K562 (cell line): ENCODE results near the gene ADGRB3. TPM values are rescaled to one million over a fixed set of nuclear protein-coding genes. Genes with fewer than 3 reads are reported as not detected.

Experiments
- ARID3B ChIP-seq: fragments of 250-450 bp; sonication (Bioruptor Pico); IDR thresholded peaks from 2 replicates; pipeline ENCODE4 v1.4.0; 2020; ENCODE audit warnings: borderline replicate concordance
- CBX8 ChIP-seq: fragments of 200-600 bp; sonication (generic); IDR thresholded peaks from 2 replicates; pipeline ENCODE4 v1.6.1; 2012; ENCODE audit warnings: borderline replicate concordance, mixed run types, low read depth, mild to moderate bottlenecking, moderate library complexity, mixed read lengths, low read length, control low read depth, inconsistent platforms; ENCODE audit not compliant: poor library complexity, severe bottlenecking; ENCODE audit errors: extremely low read depth
- PHF20 ChIP-seq: fragments of 450-650 bp; IDR thresholded peaks from 2 replicates; pipeline ENCODE4 v1.6.1; 2018; ENCODE audit not compliant: partially characterized antibody
- SIRT6 ChIP-seq: IDR thresholded peaks from one replicate; pipeline ENCODE4 v1.6.1; 2012; ENCODE audit warnings: low read depth, mild to moderate bottlenecking, control low read depth, inconsistent platforms, low read length, moderate library complexity
- SMAD1 ChIP-seq: fragments of 150-350 bp; IDR thresholded peaks from 2 replicates; pipeline ENCODE4 v1.6.1; 2014; ENCODE audit warnings: low read length, low read depth; ENCODE audit not compliant: partially characterized antibody
- SREBF2 ChIP-seq: sonication (generic); formaldehyde crosslinking; IDR thresholded peaks from 2 replicates; pipeline ENCODE4 v1.4.0; 2020; ENCODE audit warnings: mild to moderate bottlenecking, missing genetic modification reagents
- polyA plus RNA-seq, 8 experiments: library from polyadenylated mRNA; depleted of rRNA in 4 of 8; stranded (reverse) in 5 of 8; unstranded in 3 of 8; fragments of >200 nt; fragmentation: Nextera tagmentation in 2 of 8; fragmentation: Illumina TruSeq in 1 of 8; extraction: Ambion mirVana in 2 of 8; extraction: Trizol in 1 of 8; gene quantifications; 2 replicates each; pipeline versions ENCODE4 v1.2.1 to v1.2.3, GENCODE V29; 2011 to 2014; ENCODE audit warnings: inconsistent platforms in 1 of 8, missing spikeins in 1 of 8
- total RNA-seq, 7 experiments: library from RNA; depleted of rRNA in 6 of 7; stranded (reverse); fragments of >200 nt in 6 of 7; fragmentation: Illumina TruSeq in 2 of 7; extraction: Trizol in 2 of 7; gene quantifications; 2 replicates each; pipeline versions ENCODE4 v1.2.1 to v1.2.3, GENCODE V29; 2011 to 2021; ENCODE audit warnings: low replicate concordance in 1 of 7
- TF ChIP-seq, protein P1 (sequence below), 2 experiments: fragments of 450-650 bp; formaldehyde crosslinking in 1 of 2; IDR thresholded peaks; 2 replicates each; pipeline versions ENCODE4 v1.4.0 to v1.6.1; 2014 to 2020; ENCODE audit warnings: mild to moderate bottlenecking in 2 of 2, borderline replicate concordance in 1 of 2, low read depth in 1 of 2
- TF ChIP-seq, protein P2 (sequence below), 2 experiments: IDR thresholded peaks in 1 of 2; conservative IDR thresholded peaks in 1 of 2; 2 replicates each; pipeline ENCODE4 v1.6.1; 2016; ENCODE audit warnings: low read depth in 2 of 2, mild to moderate bottlenecking in 1 of 2, missing compliant biosample characterization in 1 of 2, missing genetic modification characterization in 1 of 2, moderate library complexity in 1 of 2

The ADGRB3 gene
- total and polyA plus RNA-seq, 9 of the 15 experiments (the other 6 are each of a cell fraction or from before 2014, with no cell fraction given): 0.90 to 7.8 (median 2.4) TPM

DNA sequence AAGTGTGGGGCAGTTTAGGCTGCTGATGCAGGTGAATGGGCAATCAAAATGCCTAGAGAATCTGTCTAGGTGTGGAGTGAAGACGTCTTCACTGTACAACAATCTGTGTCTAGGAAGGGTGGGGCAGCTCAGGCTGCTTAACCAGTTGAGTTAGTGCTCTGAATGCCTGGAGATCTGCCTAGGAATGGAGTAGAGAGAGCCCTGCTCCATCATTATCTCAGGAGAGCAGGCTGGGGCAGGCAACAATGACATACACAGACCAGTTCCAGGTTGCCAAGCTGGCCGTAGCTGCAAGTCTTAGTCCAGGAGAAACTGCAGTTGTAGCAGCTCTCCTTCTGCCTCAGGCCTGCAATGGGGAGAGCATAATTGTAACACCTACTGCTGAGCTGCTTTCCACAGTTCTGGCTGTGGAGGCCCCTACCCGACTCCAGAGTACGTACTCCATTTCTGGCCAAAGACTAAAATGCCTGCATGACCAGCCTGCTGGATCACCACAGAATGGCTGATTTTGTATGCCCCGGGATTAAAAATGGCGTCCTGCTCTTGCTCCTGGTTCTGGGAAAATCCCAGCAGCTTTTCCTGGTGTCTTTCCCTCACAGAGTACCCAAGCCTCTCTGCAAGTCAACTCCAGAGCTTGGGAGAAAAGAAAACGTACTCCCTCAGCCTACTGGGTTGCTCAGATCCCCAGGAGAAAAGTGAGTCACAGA is 545.4 kb downstream of the ADGRB3 start (continued):
- TF ChIP-seq, protein P1, sequence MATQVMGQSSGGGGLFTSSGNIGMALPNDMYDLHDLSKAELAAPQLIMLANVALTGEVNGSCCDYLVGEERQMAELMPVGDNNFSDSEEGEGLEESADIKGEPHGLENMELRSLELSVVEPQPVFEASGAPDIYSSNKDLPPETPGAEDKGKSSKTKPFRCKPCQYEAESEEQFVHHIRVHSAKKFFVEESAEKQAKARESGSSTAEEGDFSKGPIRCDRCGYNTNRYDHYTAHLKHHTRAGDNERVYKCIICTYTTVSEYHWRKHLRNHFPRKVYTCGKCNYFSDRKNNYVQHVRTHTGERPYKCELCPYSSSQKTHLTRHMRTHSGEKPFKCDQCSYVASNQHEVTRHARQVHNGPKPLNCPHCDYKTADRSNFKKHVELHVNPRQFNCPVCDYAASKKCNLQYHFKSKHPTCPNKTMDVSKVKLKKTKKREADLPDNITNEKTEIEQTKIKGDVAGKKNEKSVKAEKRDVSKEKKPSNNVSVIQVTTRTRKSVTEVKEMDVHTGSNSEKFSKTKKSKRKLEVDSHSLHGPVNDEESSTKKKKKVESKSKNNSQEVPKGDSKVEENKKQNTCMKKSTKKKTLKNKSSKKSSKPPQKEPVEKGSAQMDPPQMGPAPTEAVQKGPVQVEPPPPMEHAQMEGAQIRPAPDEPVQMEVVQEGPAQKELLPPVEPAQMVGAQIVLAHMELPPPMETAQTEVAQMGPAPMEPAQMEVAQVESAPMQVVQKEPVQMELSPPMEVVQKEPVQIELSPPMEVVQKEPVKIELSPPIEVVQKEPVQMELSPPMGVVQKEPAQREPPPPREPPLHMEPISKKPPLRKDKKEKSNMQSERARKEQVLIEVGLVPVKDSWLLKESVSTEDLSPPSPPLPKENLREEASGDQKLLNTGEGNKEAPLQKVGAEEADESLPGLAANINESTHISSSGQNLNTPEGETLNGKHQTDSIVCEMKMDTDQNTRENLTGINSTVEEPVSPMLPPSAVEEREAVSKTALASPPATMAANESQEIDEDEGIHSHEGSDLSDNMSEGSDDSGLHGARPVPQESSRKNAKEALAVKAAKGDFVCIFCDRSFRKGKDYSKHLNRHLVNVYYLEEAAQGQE (IDR thresholded peaks at IDR 0.05; ENCODE audit: borderline replicate concordance): no peak
- TF ChIP-seq, protein P1 (CRISPR knock-in tag; IDR thresholded peaks at IDR 0.05; ENCODE audit: low read depth): no peak
- TF ChIP-seq CBX8 (no peak), SIRT6 (no peak), SREBF2 (CRISPR knock-in tag) (no peak), PHF20 (no peak), ARID3B (no peak), SMAD1 (no peak)
- TF ChIP-seq, protein P2, sequence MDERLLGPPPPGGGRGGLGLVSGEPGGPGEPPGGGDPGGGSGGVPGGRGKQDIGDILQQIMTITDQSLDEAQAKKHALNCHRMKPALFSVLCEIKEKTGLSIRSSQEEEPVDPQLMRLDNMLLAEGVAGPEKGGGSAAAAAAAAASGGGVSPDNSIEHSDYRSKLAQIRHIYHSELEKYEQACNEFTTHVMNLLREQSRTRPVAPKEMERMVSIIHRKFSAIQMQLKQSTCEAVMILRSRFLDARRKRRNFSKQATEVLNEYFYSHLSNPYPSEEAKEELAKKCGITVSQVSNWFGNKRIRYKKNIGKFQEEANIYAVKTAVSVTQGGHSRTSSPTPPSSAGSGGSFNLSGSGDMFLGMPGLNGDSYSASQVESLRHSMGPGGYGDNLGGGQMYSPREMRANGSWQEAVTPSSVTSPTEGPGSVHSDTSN (CRISPR knock-in tag; IDR thresholded peaks at IDR 0.05; ENCODE audit: low read depth): no peak
- TF ChIP-seq, protein P2 (tag; conservative IDR thresholded peaks at IDR 0.05; ENCODE audit: low read depth): no peak
